Activated B cell treated with CpG ODN at 0.5 μM for 24 hours (primary cell): ENCODE measurements around the gene NAALADL2. TPM values are rescaled to one million over a fixed set of nuclear protein-coding genes. Genes with fewer than 3 reads are reported as not detected.

Experiments used
- ATAC-seq: fragments of 200-7000 bp; cut with Tn5 transposase; one replicate; pipeline ENCODE4 v1.10.0; 2021; ENCODE audit warnings: low read depth, mild to moderate bottlenecking, moderate library complexity
- CTCF ChIA-PET: fragments of 350-600 bp; sonication (Branson Sonifier 250); formaldehyde crosslinking; loops from one replicate; lab custom pipeline; 2021; ENCODE audit warnings: antibody characterized with exemption; lab: Charles Lee
- POLR2A ChIA-PET: fragments of 350-600 bp; sonication (Branson Sonifier 250); formaldehyde crosslinking; loops from one replicate; lab custom pipeline; 2021; ENCODE audit warnings: antibody characterized with exemption; lab: Charles Lee
- DNase-seq: peaks from one replicate; pipeline ENCODE4 v3.0.0; 2022
- H3K27ac Mint-ChIP-seq: one replicate; pipeline ENCODE4 v1.8.0; 2020; ENCODE audit warnings: mixed read lengths
- H3K27me3 Mint-ChIP-seq: one replicate; pipeline ENCODE4 v1.8.0; 2021; ENCODE audit warnings: mixed read lengths
- H3K36me3 Mint-ChIP-seq: one replicate; pipeline ENCODE4 v1.8.0; 2021; ENCODE audit warnings: low read depth, mixed read lengths
- H3K4me1 Mint-ChIP-seq: one replicate; pipeline ENCODE4 v1.8.0; 2021; ENCODE audit warnings: mixed read lengths
- H3K4me3 Mint-ChIP-seq: one replicate; pipeline ENCODE4 v1.8.0; 2020; ENCODE audit warnings: mild to moderate bottlenecking, mixed read lengths
- H3K9me3 Mint-ChIP-seq: one replicate; pipeline ENCODE4 v1.8.0; 2020; ENCODE audit warnings: mixed read lengths
- CTCF ChIP-seq: fragments of 200-600 bp; IDR thresholded peaks from one replicate; pipeline ENCODE4 v1.8.0; 2022; ENCODE audit warnings: antibody characterized with exemption, mild to moderate bottlenecking
- intact Hi-C: fragments of 100-400 bp; cut with micrococcal nuclease; formaldehyde crosslinking; loops from one replicate; pipeline ENCODE4 v1.15.1; 2024
- total RNA-seq: library from RNA; stranded (reverse); gene quantifications from 2 replicates; pipeline ENCODE4 v1.2.3, GENCODE V29; 2022

Gene NAALADL2
- total RNA-seq, 1 donor from 2014 or later, result not detected

DNA sequence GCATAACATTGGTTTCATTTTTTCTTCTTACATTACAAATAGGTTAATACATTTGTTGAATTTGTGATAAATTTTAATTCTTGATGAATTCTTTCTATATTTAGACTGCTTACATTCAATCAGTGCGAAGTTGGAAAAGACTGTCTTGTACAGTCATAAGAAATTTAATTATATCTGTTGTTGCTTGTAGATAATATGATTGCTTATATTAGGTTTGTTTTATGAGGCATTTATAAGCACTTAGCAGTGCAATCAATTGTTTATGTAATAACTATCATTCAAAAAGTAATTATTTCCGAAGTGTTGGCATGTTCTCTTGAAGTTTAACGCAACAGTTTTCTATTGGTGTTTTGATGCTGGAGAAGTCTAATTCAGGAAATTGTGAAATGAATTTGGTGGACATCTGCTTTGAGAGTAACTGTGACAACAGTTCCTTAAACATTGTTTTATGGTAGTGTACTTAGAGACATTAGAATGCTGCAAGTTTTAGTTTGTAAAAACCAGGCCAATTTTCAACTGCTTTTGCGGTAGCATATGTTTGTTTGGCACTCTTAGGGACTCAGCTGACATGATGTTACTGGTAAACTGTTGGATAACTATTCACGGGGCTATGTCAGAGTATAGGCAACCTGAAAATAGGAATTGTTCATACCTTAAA, 99.7 kb downstream of the NAALADL2 start:
- no peak for TF ChIP-seq CTCF
- Mint-ChIP-seq H3K4me3 (no peak overlapping the region), H3K27ac (no peak overlapping the region), H3K9me3 (peaks cover 3% of the 10 kb centered on the region), H3K36me3 (no peaks in the 10 kb centered on the region), H3K4me1 (no peaks in the 10 kb centered on the region), H3K27me3 (no peaks in the 10 kb centered on the region)
- DNase-seq (no peak), ATAC-seq (no peak)
- ChIA-PET CTCF (no interaction called here), POLR2A (no interaction called here)
- intact Hi-C loops, result no loop called here

- Mint-ChIP-seq H3K27me3 (no peaks in the 10 kb centered on the region), H3K9me3 (no peaks in the 10 kb centered on the region), H3K27ac (no peak overlapping the region), H3K4me3 (no peak overlapping the region), H3K36me3 (no peaks in the 10 kb centered on the region), H3K4me1 (no peaks in the 10 kb centered on the region)
- POLR2A ChIA-PET, result no interaction called here
- no peak for TF ChIP-seq CTCF
- ATAC-seq, result no peak
- DNase-seq, result no peak
- intact Hi-C loops, result no loop called here
- CTCF ChIA-PET, result no interaction called here
Measured at GRCh38 chr3:174959556-174960065, 100.5 kb downstream of the NAALADL2 start.

GRCh38 chr3:174960898-174961297, 101.8 kb downstream of the NAALADL2 start:
- Mint-ChIP-seq H3K4me3 (no peak overlapping the region), H3K4me1 (no peaks in the 10 kb centered on the region), H3K36me3 (no peaks in the 10 kb centered on the region), H3K27me3 (no peaks in the 10 kb centered on the region), H3K9me3 (peaks cover 3% of the 10 kb centered on the region), H3K27ac (no peak overlapping the region)
- DNase-seq (no peak), ATAC-seq (no peak)
- ChIA-PET POLR2A (no interaction called here), CTCF (no interaction called here)
- TF ChIP-seq CTCF, result no peak
- intact Hi-C loops, result no loop called here

- Mint-ChIP-seq H3K27ac (no peak overlapping the region), H3K27me3 (no peaks in the 10 kb centered on the region), H3K4me3 (no peak overlapping the region), H3K4me1 (no peaks in the 10 kb centered on the region), H3K36me3 (no peaks in the 10 kb centered on the region), H3K9me3 (peaks cover 6% of the 10 kb centered on the region)
- CTCF ChIA-PET, result no interaction called here
- intact Hi-C loops, result no loop called here
- DNase-seq (no peak), ATAC-seq (no peak)
- TF ChIP-seq CTCF, result no peak
- POLR2A ChIA-PET, result no interaction called here
Measured at GRCh38 chr3:174973465-174973864, 114.3 kb downstream of the NAALADL2 start.

DNA sequence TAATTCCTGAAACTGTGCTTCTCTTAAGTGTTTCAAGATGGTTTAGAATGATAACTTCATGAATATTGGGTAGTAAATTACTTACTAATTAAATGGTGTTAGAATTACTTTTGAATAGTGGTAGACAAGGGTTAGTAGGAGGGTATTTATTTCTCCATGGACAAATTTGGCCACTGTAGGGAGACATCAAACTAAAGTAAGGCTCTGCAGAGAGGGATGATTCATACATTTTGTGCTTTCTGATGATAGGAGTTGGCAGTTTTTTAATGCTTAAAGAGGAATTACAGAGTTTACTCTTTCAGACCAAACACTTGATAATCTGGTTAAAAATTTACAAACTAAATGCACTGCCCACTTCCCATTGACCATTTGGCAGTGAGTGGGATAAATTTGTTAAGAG, 127.6 kb downstream of the NAALADL2 start:
- Mint-ChIP-seq H3K27me3 (no peaks in the 10 kb centered on the region), H3K36me3 (no peaks in the 10 kb centered on the region), H3K27ac (no peak overlapping the region), H3K4me3 (no peak overlapping the region), H3K4me1 (no peaks in the 10 kb centered on the region), H3K9me3 (peaks cover 10% of the 10 kb centered on the region)
- intact Hi-C loops, result no loop called here
- ChIA-PET CTCF (no interaction called here), POLR2A (no interaction called here)
- DNase-seq (no peak), ATAC-seq (no peak)
- no peak for TF ChIP-seq CTCF
